K562 (cell line): ENCODE measurements around the gene CS. TPM values are rescaled to one million over a fixed set of nuclear protein-coding genes. Genes with fewer than 3 reads are reported as not detected.

ENCODE experiments used
- CHD1 ChIP-seq: fragments of 200-600 bp; sonication (generic); IDR thresholded peaks from one replicate; pipeline ENCODE4 v1.6.1; 2012; ENCODE audit warnings: mild to moderate bottlenecking, moderate library complexity, low read length, inconsistent platforms
- DPF2 ChIP-seq: fragments of 450-650 bp; IDR thresholded peaks from 2 replicates; pipeline ENCODE4 v1.6.1; 2016
- FOXK1 ChIP-seq: sonication (generic); formaldehyde crosslinking; IDR thresholded peaks from 2 replicates; pipeline ENCODE4 v1.8.0; 2022; ENCODE audit warnings: missing genetic modification reagents, mild to moderate bottlenecking, borderline replicate concordance
- GABPB2 ChIP-seq: fragments of 250-450 bp; sonication (Bioruptor Pico); conservative IDR thresholded peaks from 2 replicates; pipeline ENCODE4 v1.5.1; 2021; ENCODE audit warnings: mild to moderate bottlenecking
- GTF2E2 ChIP-seq: fragments of 200-800 bp; sonication (Bioruptor generic); IDR thresholded peaks from 2 replicates; pipeline ENCODE4 v1.6.1; 2016; ENCODE audit warnings: missing genetic modification characterization, missing compliant biosample characterization
- HDAC2 ChIP-seq: fragments of 450-650 bp; IDR thresholded peaks from 2 replicates; pipeline ENCODE4 v1.6.1; 2016; ENCODE audit warnings: mild to moderate bottlenecking
- JUN ChIP-seq, 2 experiments: sonication (generic) in 1 of 2; formaldehyde crosslinking in 1 of 2; IDR thresholded peaks; 2 replicates each; pipeline versions ENCODE4 v1.6.1 to v1.8.0; 2012 to 2022; ENCODE audit warnings: borderline replicate concordance in 2 of 2, mild to moderate bottlenecking in 2 of 2, improper control_type of control experiment in 1 of 2, low read depth in 1 of 2, low read length in 1 of 2, missing genetic modification reagents in 1 of 2
- WHSC1 ChIP-seq: IDR thresholded peaks from one replicate; pipeline ENCODE4 v1.6.1; 2012; ENCODE audit warnings: low read length, control low read depth, inconsistent platforms
- polyA plus RNA-seq, 8 experiments: library from polyadenylated mRNA; depleted of rRNA in 4 of 8; stranded (reverse) in 5 of 8; unstranded in 3 of 8; fragments of >200 nt; fragmentation: Nextera tagmentation in 2 of 8; fragmentation: Illumina TruSeq in 1 of 8; extraction: Ambion mirVana in 2 of 8; extraction: Trizol in 1 of 8; gene quantifications; 2 replicates each; pipeline versions ENCODE4 v1.2.1 to v1.2.3, GENCODE V29; 2011 to 2014; ENCODE audit warnings: inconsistent platforms in 1 of 8, missing spikeins in 1 of 8
- total RNA-seq, 7 experiments: library from RNA; depleted of rRNA in 6 of 7; stranded (reverse); fragments of >200 nt in 6 of 7; fragmentation: Illumina TruSeq in 2 of 7; extraction: Trizol in 2 of 7; gene quantifications; 2 replicates each; pipeline versions ENCODE4 v1.2.1 to v1.2.3, GENCODE V29; 2011 to 2021; ENCODE audit warnings: low replicate concordance in 1 of 7
- TF ChIP-seq, protein P1 (sequence below): fragments of 450-650 bp; IDR thresholded peaks from 2 replicates; pipeline ENCODE4 v1.6.1; 2016; ENCODE audit warnings: mild to moderate bottlenecking, moderate library complexity
- TF ChIP-seq, protein P2 (sequence below): fragments of 250-450 bp; sonication (Bioruptor Pico); IDR thresholded peaks from 2 replicates; pipeline ENCODE4 v1.8.0; 2021; ENCODE audit warnings: borderline replicate concordance, mild to moderate bottlenecking, moderate library complexity; ENCODE audit not compliant: poor library complexity, severe bottlenecking
- TF ChIP-seq, protein P3 (sequence below): fragments of 250-450 bp; sonication (Bioruptor Pico); IDR thresholded peaks from 2 replicates; pipeline ENCODE4 v1.8.0; 2022; ENCODE audit warnings: inconsistent platforms
- TF ChIP-seq, protein P4 (sequence below): fragments of 250-450 bp; sonication (Bioruptor Pico); IDR thresholded peaks from 2 replicates; pipeline ENCODE4 v1.6.1; 2021; ENCODE audit warnings: mild to moderate bottlenecking

Gene CS
- total and polyA plus RNA-seq, 9 of the 15 experiments (the other 6 are each of a cell fraction or from before 2014, with no cell fraction given), result 99.9 to 390 (median 149) TPM

DNA sequence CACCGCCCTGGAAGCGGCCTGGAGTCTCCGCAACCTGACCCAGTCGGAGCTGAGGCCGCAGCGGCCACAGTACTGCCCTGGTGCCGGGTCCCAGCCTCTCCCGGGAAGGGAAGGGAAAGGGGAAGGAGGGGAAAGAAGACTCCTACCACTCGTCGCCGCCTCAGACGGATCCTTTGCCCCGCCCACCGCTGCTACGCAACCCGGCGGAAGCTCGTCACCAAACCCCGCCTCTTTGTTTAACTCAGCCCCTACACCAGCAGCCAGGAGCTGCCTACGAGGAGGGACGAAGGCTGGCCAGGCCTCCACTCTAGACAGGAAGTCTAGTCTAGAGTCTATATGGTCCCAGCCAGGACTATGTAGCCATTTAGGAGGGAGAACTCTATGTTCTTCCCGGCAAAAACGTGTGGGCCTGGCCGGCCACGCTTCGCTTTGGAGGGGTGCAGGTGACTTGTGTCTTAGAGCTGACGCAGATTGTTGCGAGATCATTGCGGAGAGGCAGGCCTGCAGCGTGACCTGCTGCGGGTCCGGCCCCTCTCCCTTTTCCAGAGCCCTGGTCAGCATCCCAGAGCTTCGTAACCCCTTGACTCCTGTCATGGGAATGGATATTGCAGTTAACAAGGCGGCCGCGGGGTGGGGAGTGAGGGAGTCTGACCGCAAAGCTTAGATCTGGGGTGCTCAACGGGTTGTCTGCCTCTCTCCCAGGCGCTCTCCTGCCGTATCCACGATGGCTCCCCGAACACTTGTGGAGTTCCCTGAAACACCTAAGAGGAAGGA is 78.2 kb downstream of the CS start, which contains the start of gene RNF41 (continued):
- TF ChIP-seq, protein P1, sequence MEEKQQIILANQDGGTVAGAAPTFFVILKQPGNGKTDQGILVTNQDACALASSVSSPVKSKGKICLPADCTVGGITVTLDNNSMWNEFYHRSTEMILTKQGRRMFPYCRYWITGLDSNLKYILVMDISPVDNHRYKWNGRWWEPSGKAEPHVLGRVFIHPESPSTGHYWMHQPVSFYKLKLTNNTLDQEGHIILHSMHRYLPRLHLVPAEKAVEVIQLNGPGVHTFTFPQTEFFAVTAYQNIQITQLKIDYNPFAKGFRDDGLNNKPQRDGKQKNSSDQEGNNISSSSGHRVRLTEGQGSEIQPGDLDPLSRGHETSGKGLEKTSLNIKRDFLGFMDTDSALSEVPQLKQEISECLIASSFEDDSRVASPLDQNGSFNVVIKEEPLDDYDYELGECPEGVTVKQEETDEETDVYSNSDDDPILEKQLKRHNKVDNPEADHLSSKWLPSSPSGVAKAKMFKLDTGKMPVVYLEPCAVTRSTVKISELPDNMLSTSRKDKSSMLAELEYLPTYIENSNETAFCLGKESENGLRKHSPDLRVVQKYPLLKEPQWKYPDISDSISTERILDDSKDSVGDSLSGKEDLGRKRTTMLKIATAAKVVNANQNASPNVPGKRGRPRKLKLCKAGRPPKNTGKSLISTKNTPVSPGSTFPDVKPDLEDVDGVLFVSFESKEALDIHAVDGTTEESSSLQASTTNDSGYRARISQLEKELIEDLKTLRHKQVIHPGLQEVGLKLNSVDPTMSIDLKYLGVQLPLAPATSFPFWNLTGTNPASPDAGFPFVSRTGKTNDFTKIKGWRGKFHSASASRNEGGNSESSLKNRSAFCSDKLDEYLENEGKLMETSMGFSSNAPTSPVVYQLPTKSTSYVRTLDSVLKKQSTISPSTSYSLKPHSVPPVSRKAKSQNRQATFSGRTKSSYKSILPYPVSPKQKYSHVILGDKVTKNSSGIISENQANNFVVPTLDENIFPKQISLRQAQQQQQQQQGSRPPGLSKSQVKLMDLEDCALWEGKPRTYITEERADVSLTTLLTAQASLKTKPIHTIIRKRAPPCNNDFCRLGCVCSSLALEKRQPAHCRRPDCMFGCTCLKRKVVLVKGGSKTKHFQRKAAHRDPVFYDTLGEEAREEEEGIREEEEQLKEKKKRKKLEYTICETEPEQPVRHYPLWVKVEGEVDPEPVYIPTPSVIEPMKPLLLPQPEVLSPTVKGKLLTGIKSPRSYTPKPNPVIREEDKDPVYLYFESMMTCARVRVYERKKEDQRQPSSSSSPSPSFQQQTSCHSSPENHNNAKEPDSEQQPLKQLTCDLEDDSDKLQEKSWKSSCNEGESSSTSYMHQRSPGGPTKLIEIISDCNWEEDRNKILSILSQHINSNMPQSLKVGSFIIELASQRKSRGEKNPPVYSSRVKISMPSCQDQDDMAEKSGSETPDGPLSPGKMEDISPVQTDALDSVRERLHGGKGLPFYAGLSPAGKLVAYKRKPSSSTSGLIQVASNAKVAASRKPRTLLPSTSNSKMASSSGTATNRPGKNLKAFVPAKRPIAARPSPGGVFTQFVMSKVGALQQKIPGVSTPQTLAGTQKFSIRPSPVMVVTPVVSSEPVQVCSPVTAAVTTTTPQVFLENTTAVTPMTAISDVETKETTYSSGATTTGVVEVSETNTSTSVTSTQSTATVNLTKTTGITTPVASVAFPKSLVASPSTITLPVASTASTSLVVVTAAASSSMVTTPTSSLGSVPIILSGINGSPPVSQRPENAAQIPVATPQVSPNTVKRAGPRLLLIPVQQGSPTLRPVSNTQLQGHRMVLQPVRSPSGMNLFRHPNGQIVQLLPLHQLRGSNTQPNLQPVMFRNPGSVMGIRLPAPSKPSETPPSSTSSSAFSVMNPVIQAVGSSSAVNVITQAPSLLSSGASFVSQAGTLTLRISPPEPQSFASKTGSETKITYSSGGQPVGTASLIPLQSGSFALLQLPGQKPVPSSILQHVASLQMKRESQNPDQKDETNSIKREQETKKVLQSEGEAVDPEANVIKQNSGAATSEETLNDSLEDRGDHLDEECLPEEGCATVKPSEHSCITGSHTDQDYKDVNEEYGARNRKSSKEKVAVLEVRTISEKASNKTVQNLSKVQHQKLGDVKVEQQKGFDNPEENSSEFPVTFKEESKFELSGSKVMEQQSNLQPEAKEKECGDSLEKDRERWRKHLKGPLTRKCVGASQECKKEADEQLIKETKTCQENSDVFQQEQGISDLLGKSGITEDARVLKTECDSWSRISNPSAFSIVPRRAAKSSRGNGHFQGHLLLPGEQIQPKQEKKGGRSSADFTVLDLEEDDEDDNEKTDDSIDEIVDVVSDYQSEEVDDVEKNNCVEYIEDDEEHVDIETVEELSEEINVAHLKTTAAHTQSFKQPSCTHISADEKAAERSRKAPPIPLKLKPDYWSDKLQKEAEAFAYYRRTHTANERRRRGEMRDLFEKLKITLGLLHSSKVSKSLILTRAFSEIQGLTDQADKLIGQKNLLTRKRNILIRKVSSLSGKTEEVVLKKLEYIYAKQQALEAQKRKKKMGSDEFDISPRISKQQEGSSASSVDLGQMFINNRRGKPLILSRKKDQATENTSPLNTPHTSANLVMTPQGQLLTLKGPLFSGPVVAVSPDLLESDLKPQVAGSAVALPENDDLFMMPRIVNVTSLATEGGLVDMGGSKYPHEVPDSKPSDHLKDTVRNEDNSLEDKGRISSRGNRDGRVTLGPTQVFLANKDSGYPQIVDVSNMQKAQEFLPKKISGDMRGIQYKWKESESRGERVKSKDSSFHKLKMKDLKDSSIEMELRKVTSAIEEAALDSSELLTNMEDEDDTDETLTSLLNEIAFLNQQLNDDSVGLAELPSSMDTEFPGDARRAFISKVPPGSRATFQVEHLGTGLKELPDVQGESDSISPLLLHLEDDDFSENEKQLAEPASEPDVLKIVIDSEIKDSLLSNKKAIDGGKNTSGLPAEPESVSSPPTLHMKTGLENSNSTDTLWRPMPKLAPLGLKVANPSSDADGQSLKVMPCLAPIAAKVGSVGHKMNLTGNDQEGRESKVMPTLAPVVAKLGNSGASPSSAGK, result peak; percentile 72
- TF ChIP-seq JUN (IDR thresholded peaks at IDR 0.05; ENCODE audit: borderline replicate concordance, low read depth, low read length) (peak; percentile 8; the same call in 1 of the 2 replicates), JUN (CRISPR knock-in tag; IDR thresholded peaks at IDR 0.05; ENCODE audit: borderline replicate concordance) (0 out of 2 replicates have a peak, but pooled peaks have one; percentile 31), GTF2E2 (peak; percentile 35; the same call in 1 of the 2 replicates), FOXK1 (CRISPR knock-in tag) (peak; percentile 73; the same call in 1 of the 2 replicates), DPF2 (0 out of 2 replicates have a peak, but pooled peaks have one; percentile 9), CHD1 (peak; percentile 72), WHSC1 (no peak), GABPB2 (CRISPR knock-in tag) (no peak), HDAC2 (peak; percentile 35; the same call in 1 of the 2 replicates)
- TF ChIP-seq, protein P2, sequence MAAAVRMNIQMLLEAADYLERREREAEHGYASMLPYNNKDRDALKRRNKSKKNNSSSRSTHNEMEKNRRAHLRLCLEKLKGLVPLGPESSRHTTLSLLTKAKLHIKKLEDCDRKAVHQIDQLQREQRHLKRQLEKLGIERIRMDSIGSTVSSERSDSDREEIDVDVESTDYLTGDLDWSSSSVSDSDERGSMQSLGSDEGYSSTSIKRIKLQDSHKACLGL (CRISPR knock-in tag), result no peak
- TF ChIP-seq, protein P3, sequence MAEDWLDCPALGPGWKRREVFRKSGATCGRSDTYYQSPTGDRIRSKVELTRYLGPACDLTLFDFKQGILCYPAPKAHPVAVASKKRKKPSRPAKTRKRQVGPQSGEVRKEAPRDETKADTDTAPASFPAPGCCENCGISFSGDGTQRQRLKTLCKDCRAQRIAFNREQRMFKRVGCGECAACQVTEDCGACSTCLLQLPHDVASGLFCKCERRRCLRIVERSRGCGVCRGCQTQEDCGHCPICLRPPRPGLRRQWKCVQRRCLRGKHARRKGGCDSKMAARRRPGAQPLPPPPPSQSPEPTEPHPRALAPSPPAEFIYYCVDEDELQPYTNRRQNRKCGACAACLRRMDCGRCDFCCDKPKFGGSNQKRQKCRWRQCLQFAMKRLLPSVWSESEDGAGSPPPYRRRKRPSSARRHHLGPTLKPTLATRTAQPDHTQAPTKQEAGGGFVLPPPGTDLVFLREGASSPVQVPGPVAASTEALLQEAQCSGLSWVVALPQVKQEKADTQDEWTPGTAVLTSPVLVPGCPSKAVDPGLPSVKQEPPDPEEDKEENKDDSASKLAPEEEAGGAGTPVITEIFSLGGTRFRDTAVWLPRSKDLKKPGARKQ, result no peak
- TF ChIP-seq, protein P4, sequence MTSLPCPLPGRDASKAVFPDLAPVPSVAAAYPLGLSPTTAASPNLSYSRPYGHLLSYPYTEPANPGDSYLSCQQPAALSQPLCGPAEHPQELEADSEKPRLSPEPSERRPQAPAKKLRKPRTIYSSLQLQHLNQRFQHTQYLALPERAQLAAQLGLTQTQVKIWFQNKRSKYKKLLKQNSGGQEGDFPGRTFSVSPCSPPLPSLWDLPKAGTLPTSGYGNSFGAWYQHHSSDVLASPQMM, result no peak
